Neural crest cell (in vitro differentiated cells): ENCODE measurements around the gene ROBO1. TPM values are rescaled to one million over a fixed set of nuclear protein-coding genes. Genes with fewer than 3 reads are reported as not detected.
A peak's percentile ranks its signal among the peaks of the same experiment; 100 is the strongest.

Experiments used
- DNase-seq: peaks from one replicate; pipeline ENCODE4 v3.0.0; 2021; ENCODE audit warnings: low read depth, mixed read lengths, low spot score
- H3K27ac Mint-ChIP-seq: one replicate; pipeline ENCODE4 v1.8.0; 2021; ENCODE audit warnings: mild to moderate bottlenecking, mixed read lengths; ENCODE audit not compliant: unreplicated experiment
- H3K27me3 Mint-ChIP-seq: 2 replicates; pipeline ENCODE4 v1.8.0; 2021; ENCODE audit warnings: low read depth, mild to moderate bottlenecking, mixed read lengths
- H3K36me3 Mint-ChIP-seq: 2 replicates; pipeline ENCODE4 v1.8.0; 2021; ENCODE audit warnings: low read depth, mild to moderate bottlenecking, mixed read lengths
- H3K4me1 Mint-ChIP-seq: 2 replicates; pipeline ENCODE4 v1.8.0; 2021; ENCODE audit warnings: mixed read lengths
- H3K4me3 Mint-ChIP-seq: one replicate; pipeline ENCODE4 v1.8.0; 2021; ENCODE audit warnings: mild to moderate bottlenecking, mixed read lengths
- H3K9me3 Mint-ChIP-seq: 2 replicates; pipeline ENCODE4 v1.8.0; 2021; ENCODE audit warnings: mixed read lengths
- CTCF ChIP-seq: fragments of 200-600 bp; sonication (generic); conservative IDR thresholded peaks from 2 replicates; pipeline ENCODE4 v1.5.0; 2021; ENCODE audit warnings: antibody characterized with exemption, mild to moderate bottlenecking
- total RNA-seq: library from RNA; stranded (reverse); gene quantifications from 2 replicates; pipeline ENCODE4 v1.2.1, GENCODE V29; 2021

Gene ROBO1
- total RNA-seq, 1 donor from 2014 or later, result 88.7 TPM

GRCh38 chr3:78972617-78973301, 795.0 kb downstream of the ROBO1 start:
- no peak for DNase-seq
- Mint-ChIP-seq H3K9me3 (no peaks in the 10 kb centered on the region), H3K4me3 (no peak overlapping the region), H3K36me3 (no peaks in the 10 kb centered on the region), H3K4me1 (peaks cover 33% of the 10 kb centered on the region), H3K27ac (no peak overlapping the region), H3K27me3 (no peaks in the 10 kb centered on the region)
- no peak for TF ChIP-seq CTCF

DNA sequence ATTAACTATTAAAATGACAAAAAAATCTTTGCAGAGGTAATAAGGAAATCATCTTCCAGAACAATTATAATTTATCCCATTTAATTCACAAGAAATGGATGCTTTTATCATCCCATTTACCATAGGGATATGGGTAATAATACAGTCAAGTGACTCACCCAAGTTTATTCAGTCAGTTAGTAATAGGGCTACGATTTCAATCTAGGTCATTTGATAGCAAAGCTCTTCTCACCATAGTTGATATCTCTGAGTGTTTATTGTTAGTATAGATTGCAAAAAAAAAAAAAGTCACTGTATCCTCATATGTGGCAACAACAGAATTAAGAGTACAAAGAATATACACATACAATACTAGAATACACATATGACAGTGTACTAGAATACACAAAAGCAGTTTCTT, 797.1 kb downstream of the ROBO1 start:
- no peak for TF ChIP-seq CTCF
- Mint-ChIP-seq H3K36me3 (no peaks in the 10 kb centered on the region), H3K27ac (no peak overlapping the region), H3K9me3 (peaks cover 2% of the 10 kb centered on the region), H3K4me1 (peaks cover 31% of the 10 kb centered on the region), H3K4me3 (no peak overlapping the region), H3K27me3 (no peaks in the 10 kb centered on the region)
- no peak for DNase-seq

DNA sequence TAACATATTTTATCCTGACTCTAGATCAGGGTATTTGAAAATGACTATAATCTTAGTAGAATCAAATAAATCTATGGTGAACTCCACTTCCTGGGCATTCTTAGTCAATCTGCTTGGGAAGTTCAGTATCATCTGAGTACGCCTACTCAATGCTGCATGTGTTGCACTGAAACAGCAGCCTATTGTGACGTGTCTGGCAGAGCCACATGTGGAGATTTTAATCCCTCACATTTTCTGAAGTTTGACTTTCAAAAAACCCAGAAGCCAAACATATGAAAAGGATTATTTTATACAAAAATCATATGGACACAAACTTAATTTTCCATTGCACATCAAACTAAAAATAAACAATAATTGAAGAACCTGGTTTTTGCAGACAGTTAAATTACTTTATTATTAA, 798.3 kb downstream of the ROBO1 start:
- H3K4me3 Mint-ChIP-seq, result no peak overlapping the region
- H3K4me1 Mint-ChIP-seq, result peaks cover 26% of the 10 kb centered on the region
- peaks cover 2% of the 10 kb centered on the region for H3K9me3 Mint-ChIP-seq
- no peak for DNase-seq
- no peaks in the 10 kb centered on the region for H3K27me3 Mint-ChIP-seq
- no peak for TF ChIP-seq CTCF
- peak overlapping the region; percentile 40 for H3K27ac Mint-ChIP-seq
- H3K36me3 Mint-ChIP-seq, result no peaks in the 10 kb centered on the region

DNA sequence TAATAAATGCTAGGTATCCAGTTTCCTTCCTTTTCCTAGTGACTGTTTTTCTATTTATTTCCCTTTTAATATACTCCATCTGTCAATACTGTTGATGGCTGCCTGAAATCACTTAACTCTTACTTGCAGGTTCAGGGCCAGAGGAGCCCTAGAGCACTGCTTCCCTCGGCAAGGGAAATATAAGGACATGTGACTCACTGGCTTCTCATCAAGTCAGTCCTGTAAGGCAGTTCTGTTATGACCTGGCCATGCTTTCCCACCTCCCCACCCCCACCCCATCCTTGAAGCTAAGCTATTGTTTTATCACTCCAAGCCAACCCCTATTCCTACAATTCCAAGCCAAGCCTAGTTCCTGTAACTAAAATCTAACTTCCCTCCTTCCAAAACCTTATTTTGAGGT, 800.7 kb downstream of the ROBO1 start:
- H3K4me1 Mint-ChIP-seq, result peaks cover 33% of the 10 kb centered on the region
- peaks cover 10% of the 10 kb centered on the region for H3K9me3 Mint-ChIP-seq
- no peak overlapping the region for H3K4me3 Mint-ChIP-seq
- peak overlapping the region; percentile 73 for H3K27ac Mint-ChIP-seq
- no peak for TF ChIP-seq CTCF
- peaks cover 9% of the 10 kb centered on the region for H3K36me3 Mint-ChIP-seq
- no peaks in the 10 kb centered on the region for H3K27me3 Mint-ChIP-seq
- DNase-seq, result no peak

DNA sequence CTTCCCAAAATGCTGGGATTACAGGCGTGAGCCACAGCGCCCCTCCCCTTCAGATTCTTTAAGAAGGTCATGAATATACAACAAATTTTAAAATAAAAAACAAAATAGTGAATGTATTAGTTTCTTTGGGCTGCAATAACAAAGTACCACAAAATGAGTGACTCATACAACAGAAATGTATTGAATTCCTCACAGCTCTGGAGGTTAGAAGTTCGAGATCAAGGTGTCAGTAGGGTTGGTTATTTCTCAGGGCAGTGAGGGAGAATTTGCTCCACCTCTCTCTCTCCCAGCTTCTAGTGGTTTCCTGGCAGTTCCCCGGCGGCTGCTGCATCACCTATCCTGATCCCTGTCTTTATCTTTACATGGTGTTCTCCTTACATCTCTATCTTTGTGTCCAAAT, 804.0 kb downstream of the ROBO1 start:
- peaks cover 10% of the 10 kb centered on the region for H3K36me3 Mint-ChIP-seq
- no peak overlapping the region for H3K4me3 Mint-ChIP-seq
- no peaks in the 10 kb centered on the region for H3K27me3 Mint-ChIP-seq
- DNase-seq, result no peak
- peaks cover 17% of the 10 kb centered on the region for H3K4me1 Mint-ChIP-seq
- no peak for TF ChIP-seq CTCF
- no peak overlapping the region for H3K27ac Mint-ChIP-seq
- H3K9me3 Mint-ChIP-seq, result peaks cover 10% of the 10 kb centered on the region
